HepG2 (cell line): ENCODE data around the gene CLK4. TPM values are rescaled to one million over a fixed set of nuclear protein-coding genes. Genes with fewer than 3 reads are reported as not detected.

Experiments used
- ATAC-seq: fragments of 200-7000 bp; cut with Tn5 transposase; 3 replicates; pipeline ENCODE4 v1.9.1; 2020; ENCODE audit warnings: mild to moderate bottlenecking, moderate library complexity
- BruUV-seq: library from RNA; stranded (reverse); fragments of 400-500 nt; replicated peaks from 2 replicates; lab custom pipeline; 2021; lab: Mats Ljungman, UMichigan
- CTCF ChIA-PET: fragments of 300-600 bp; formaldehyde crosslinking; extraction: SDS; loops from one replicate; lab custom pipeline; 2021; ENCODE audit warnings: low total read pairs, inconsistent platforms, low intra/inter-chr PET ratio; lab: Yijun Ruan, JAX
- POLR2A ChIA-PET: fragments of 350-600 bp; sonication (Branson Sonifier 250); formaldehyde crosslinking; loops from one replicate; lab custom pipeline; 2020; ENCODE audit warnings: antibody characterized with exemption, inconsistent platforms; lab: Yijun Ruan, JAX
- DNase-seq: peaks from one replicate; pipeline ENCODE4 v3.0.0-alpha.2; 2015; ENCODE audit warnings: low spot score
- FAIRE-seq: peaks from 3 replicates; lab custom pipeline; 2011; peaks lifted over from hg19 to GRCh38; lab: Jason Lieb, UNC
- H2AFZ ChIP-seq: one replicate; pipeline ENCODE4 v1.6.1; 2011; ENCODE audit warnings: low read length, inconsistent platforms
- H3K27ac ChIP-seq: fragments of 300-600 bp; 3 replicates; pipeline ENCODE4 v1.8.0; 2011; ENCODE audit warnings: mixed run types, mild to moderate bottlenecking, mixed read lengths, low read length, inconsistent platforms; ENCODE audit not compliant: insufficient read depth; ENCODE audit errors: extremely low read length
- H3K27me3 ChIP-seq, 2 experiments: fragments of 200-600 bp in 1 of 2; 2 replicates in 1 of 2; 3 replicates in 1 of 2; pipeline versions ENCODE4 v1.6.0 to v1.8.0; 2011; ENCODE audit warnings: low read length in 2 of 2, mild to moderate bottlenecking in 2 of 2, moderate library complexity in 2 of 2, inconsistent platforms in 1 of 2; ENCODE audit not compliant: insufficient read depth in 2 of 2, control insufficient read depth in 1 of 2
- H3K36me3 ChIP-seq, 2 experiments: fragments of 200-600 bp in 1 of 2; replicated peaks in 1 of 2; 2 replicates in 1 of 2; 3 replicates in 1 of 2; pipeline versions ENCODE4 v1.5.1 to v1.8.0; 2011; ENCODE audit warnings: low read length in 2 of 2, inconsistent platforms in 1 of 2; ENCODE audit not compliant: insufficient read depth in 2 of 2, control insufficient read depth in 1 of 2
- H3K4me1 ChIP-seq: 2 replicates; pipeline ENCODE4 v1.5.1; 2012; ENCODE audit warnings: low read length, inconsistent platforms; ENCODE audit not compliant: insufficient read depth
- H3K4me2 ChIP-seq: 2 replicates; pipeline ENCODE4 v1.6.0; 2011; ENCODE audit warnings: low read depth, low read length, inconsistent platforms
- H3K4me3 ChIP-seq, 3 experiments: fragments of 200-600 bp in 1 of 3; sonication (generic), shearing (Covaris generic) in 1 of 3; replicated peaks in 1 of 3; 2 replicates each; pipeline ENCODE4 v1.5.1; 2011 to 2016; ENCODE audit warnings: low read length in 3 of 3, inconsistent platforms in 2 of 3, low read depth in 2 of 3, mild to moderate bottlenecking in 2 of 3, control low read depth in 1 of 3, mixed read lengths in 1 of 3; ENCODE audit not compliant: insufficient read depth in 1 of 3
- H3K79me2 ChIP-seq: one replicate; pipeline ENCODE4 v1.6.1; 2011; ENCODE audit warnings: low read length, inconsistent platforms; ENCODE audit not compliant: insufficient read depth
- H3K9ac ChIP-seq: 2 replicates; pipeline ENCODE4 v1.6.0; 2011; ENCODE audit warnings: mild to moderate bottlenecking, low read depth, low read length, inconsistent platforms; ENCODE audit not compliant: insufficient read depth
- H3K9me3 ChIP-seq: 2 replicates; pipeline ENCODE4 v1.5.1; 2012; ENCODE audit warnings: mild to moderate bottlenecking, low read length
- H4K20me1 ChIP-seq: 2 replicates; pipeline ENCODE4 v1.6.0; 2011; ENCODE audit warnings: inconsistent platforms, mild to moderate bottlenecking, low read length, moderate library complexity; ENCODE audit not compliant: insufficient read depth
- CEBPG ChIP-seq: IDR thresholded peaks from 2 replicates; pipeline ENCODE4 v1.6.1; 2016
- HOXA3 ChIP-seq: sonication (generic); formaldehyde crosslinking; IDR thresholded peaks from 2 replicates; pipeline ENCODE4 v1.5.0; 2020; ENCODE audit warnings: missing genetic modification reagents
- MBD4 ChIP-seq: IDR thresholded peaks from 2 replicates; pipeline ENCODE4 v1.6.1; 2012; ENCODE audit warnings: low read length, inconsistent platforms, borderline replicate concordance
- NR2F2 ChIP-seq: IDR thresholded peaks from 2 replicates; pipeline ENCODE4 v1.6.1; 2012; ENCODE audit warnings: low read depth, inconsistent platforms, borderline replicate concordance
- REPIN1 ChIP-seq: sonication (generic); formaldehyde crosslinking; IDR thresholded peaks from 2 replicates; pipeline ENCODE4 v1.8.0; 2022; ENCODE audit warnings: missing genetic modification reagents, low read depth, mild to moderate bottlenecking, borderline replicate concordance
- SNAI1 ChIP-seq: sonication (generic); formaldehyde crosslinking; IDR thresholded peaks from 2 replicates; pipeline ENCODE4 v1.5.0; 2020; ENCODE audit warnings: mild to moderate bottlenecking, missing genetic modification reagents, borderline replicate concordance
- ZNF12 ChIP-seq: sonication (generic); formaldehyde crosslinking; IDR thresholded peaks from 2 replicates; pipeline ENCODE4 v1.5.0; 2020; ENCODE audit warnings: missing genetic modification reagents
- ZNF331 ChIP-seq: sonication (generic); formaldehyde crosslinking; IDR thresholded peaks from 2 replicates; pipeline ENCODE4 v1.4.0; 2020; ENCODE audit warnings: missing genetic modification reagents
- ZNF775 ChIP-seq: sonication (generic); formaldehyde crosslinking; IDR thresholded peaks from 2 replicates; pipeline ENCODE4 v1.4.0; 2020; ENCODE audit warnings: missing genetic modification reagents, mild to moderate bottlenecking, moderate library complexity, borderline replicate concordance
- ZSCAN31 ChIP-seq: sonication (generic); formaldehyde crosslinking; IDR thresholded peaks from 2 replicates; pipeline ENCODE4 v1.5.0; 2020; ENCODE audit warnings: low read depth, mild to moderate bottlenecking, missing genetic modification reagents
- WGBS: methylation state at CpG from one replicate; pipeline ENCODE4 v1.1.6; 2017; ENCODE audit warnings: low lambda C conversion rate; 5-methylcytosine and 5-hydroxymethylcytosine counted together
- in situ Hi-C: cut with HindIII; loops from 2 replicates; pipeline ENCODE4 v1.10.0; 2017; ENCODE audit warnings: low pct_unique_long_range_greater_than_20kb; ENCODE audit not compliant: extremely low pct_ligation_motif_present
- intact Hi-C: fragments of 100-400 bp; cut with micrococcal nuclease; formaldehyde crosslinking; loops from one replicate; pipeline ENCODE4 v1.10.0; 2022; ENCODE audit not compliant: unreplicated experiment
- polyA plus RNA-seq, 8 experiments: library from polyadenylated mRNA; depleted of rRNA in 3 of 8; stranded (reverse) in 7 of 8; unstranded in 1 of 8; fragments of >200 nt; fragmentation: Illumina TruSeq in 4 of 8; extraction: Trizol in 4 of 8; gene quantifications; 2 replicates each; pipeline versions ENCODE4 v1.2.1 to v1.2.3, GENCODE V29; 2011 to 2016; ENCODE audit warnings: low read depth in 4 of 8, missing spikeins in 1 of 8, mixed read lengths in 1 of 8; ENCODE audit not compliant: insufficient read depth in 1 of 8
- total RNA-seq, 5 experiments: library from RNA; depleted of rRNA; stranded (reverse); fragments of >200 nt; fragmentation: Illumina TruSeq; extraction: Trizol; gene quantifications; 2 replicates each; pipeline ENCODE4 v1.2.3, GENCODE V29; 2016; ENCODE audit warnings: low read depth in 1 of 5
- TF ChIP-seq, protein P1 (sequence below): sonication (generic); formaldehyde crosslinking; IDR thresholded peaks from 2 replicates; pipeline ENCODE4 v1.4.0; 2020; ENCODE audit warnings: missing genetic modification reagents, borderline replicate concordance
- TF ChIP-seq, protein P2 (sequence below): sonication (generic); formaldehyde crosslinking; IDR thresholded peaks from 2 replicates; pipeline ENCODE4 v1.9.0; 2021; ENCODE audit warnings: missing genetic modification reagents, borderline replicate concordance
- TF ChIP-seq, protein P3 (sequence below): sonication (generic); formaldehyde crosslinking; conservative IDR thresholded peaks from 2 replicates; pipeline ENCODE4 v1.8.1; 2023; ENCODE audit warnings: missing genetic modification reagents
- TF ChIP-seq, protein P4 (sequence below): sonication (generic); IDR thresholded peaks from 2 replicates; pipeline ENCODE4 v1.6.1; 2016; ENCODE audit warnings: low read depth, borderline replicate concordance

Gene CLK4
- total and polyA plus RNA-seq, 2 of the 13 experiments (the other 11 are each of a cell fraction or from before 2014, with no cell fraction given), result 17.7 to 18.4 TPM

DNA sequence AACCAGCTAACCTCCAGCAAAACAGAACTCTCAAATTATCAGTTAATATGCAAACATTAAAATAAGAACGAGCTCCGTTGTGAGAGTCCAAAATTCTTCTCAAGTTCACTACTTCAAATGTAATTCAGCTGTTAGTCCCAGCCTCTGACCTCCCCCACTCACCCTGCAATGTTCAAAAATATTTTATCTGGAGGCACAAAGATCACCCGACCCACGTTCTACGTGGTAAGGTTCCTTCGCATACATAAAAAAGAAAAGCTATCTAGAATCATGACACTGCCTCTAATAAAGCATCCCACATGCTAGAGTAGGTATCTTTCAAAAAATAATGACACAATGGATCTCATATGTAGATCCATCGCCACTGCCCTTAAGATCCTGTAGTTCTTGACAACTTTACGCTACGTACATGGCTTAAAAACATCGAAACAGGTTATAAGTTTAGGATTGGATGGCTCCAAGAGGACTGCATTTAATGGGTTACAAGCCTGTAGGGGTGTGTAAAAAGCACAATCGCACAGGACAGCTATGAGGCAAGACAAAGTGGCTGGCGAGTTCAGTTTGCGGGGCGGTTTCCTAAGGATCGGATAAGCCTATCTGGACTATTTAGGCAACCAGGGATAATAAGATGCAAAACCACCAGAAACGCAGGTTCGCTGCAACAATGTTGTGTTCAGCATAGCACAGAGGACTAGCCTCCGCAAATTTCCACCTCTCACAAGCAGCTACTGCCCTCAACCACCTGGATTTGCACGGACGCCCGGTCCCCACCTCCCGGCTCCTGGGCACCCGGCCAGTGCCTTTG is 969 bp downstream of the CLK4 start:
- in situ Hi-C loops, result no loop called here
- Histone ChIP-seq H2AFZ (no peak overlapping the region), H3K36me3 (peaks cover 0 to 15% of the 10 kb centered on the region in 2 experiments; a peak in 3 of 5 replicates), H3K27me3 (no peaks in the 10 kb centered on the region; a peak in 1 of 5 replicates), H3K27ac (peak overlapping the region; percentile 90), H3K4me2 (peak overlapping the region; percentile 80), H3K4me1 (peaks cover 54% of the 10 kb centered on the region), H3K9ac (peak overlapping the region; percentile 98), H3K9me3 (no peaks in the 10 kb centered on the region), H4K20me1 (peaks cover 12% of the 10 kb centered on the region), H3K4me3 (peak overlapping the region; percentile 88 to 95 (median 91)), H3K79me2 (peaks cover 48% of the 10 kb centered on the region)
- no peak for DNase-seq
- intact Hi-C loops, result loop anchor here (5.0 kb wide), 1 partner anchor 106 kb away; the partner anchor contains the start of gene ZNF354A
- no TSS peak for BruUV-seq
- ChIA-PET POLR2A (interaction anchor here (1.0 to 1.4 kb wide), 3 partner anchors 13 to 234 kb away, joined by 3 to 5 read pairs (median 3); partner anchors contain the start of genes ZNF354A and ZNF354B), CTCF (no interaction called here)
- 3% methylated on average over 15 of the region's 23 CpGs for WGBS
- no peak for FAIRE-seq
- ATAC-seq, result peak; percentile 37
- TF ChIP-seq, protein P1, sequence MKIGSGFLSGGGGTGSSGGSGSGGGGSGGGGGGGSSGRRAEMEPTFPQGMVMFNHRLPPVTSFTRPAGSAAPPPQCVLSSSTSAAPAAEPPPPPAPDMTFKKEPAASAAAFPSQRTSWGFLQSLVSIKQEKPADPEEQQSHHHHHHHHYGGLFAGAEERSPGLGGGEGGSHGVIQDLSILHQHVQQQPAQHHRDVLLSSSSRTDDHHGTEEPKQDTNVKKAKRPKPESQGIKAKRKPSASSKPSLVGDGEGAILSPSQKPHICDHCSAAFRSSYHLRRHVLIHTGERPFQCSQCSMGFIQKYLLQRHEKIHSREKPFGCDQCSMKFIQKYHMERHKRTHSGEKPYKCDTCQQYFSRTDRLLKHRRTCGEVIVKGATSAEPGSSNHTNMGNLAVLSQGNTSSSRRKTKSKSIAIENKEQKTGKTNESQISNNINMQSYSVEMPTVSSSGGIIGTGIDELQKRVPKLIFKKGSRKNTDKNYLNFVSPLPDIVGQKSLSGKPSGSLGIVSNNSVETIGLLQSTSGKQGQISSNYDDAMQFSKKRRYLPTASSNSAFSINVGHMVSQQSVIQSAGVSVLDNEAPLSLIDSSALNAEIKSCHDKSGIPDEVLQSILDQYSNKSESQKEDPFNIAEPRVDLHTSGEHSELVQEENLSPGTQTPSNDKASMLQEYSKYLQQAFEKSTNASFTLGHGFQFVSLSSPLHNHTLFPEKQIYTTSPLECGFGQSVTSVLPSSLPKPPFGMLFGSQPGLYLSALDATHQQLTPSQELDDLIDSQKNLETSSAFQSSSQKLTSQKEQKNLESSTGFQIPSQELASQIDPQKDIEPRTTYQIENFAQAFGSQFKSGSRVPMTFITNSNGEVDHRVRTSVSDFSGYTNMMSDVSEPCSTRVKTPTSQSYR, result peak; percentile 60; the same call in 1 of the 2 replicates
- peak; percentile 2; the same call in 1 of the 2 replicates for TF ChIP-seq REPIN1
- 0 out of 2 replicates have a peak, but pooled peaks have one; percentile 1 for TF ChIP-seq ZNF331 (CRISPR knock-in tag)
- TF ChIP-seq, protein P2, sequence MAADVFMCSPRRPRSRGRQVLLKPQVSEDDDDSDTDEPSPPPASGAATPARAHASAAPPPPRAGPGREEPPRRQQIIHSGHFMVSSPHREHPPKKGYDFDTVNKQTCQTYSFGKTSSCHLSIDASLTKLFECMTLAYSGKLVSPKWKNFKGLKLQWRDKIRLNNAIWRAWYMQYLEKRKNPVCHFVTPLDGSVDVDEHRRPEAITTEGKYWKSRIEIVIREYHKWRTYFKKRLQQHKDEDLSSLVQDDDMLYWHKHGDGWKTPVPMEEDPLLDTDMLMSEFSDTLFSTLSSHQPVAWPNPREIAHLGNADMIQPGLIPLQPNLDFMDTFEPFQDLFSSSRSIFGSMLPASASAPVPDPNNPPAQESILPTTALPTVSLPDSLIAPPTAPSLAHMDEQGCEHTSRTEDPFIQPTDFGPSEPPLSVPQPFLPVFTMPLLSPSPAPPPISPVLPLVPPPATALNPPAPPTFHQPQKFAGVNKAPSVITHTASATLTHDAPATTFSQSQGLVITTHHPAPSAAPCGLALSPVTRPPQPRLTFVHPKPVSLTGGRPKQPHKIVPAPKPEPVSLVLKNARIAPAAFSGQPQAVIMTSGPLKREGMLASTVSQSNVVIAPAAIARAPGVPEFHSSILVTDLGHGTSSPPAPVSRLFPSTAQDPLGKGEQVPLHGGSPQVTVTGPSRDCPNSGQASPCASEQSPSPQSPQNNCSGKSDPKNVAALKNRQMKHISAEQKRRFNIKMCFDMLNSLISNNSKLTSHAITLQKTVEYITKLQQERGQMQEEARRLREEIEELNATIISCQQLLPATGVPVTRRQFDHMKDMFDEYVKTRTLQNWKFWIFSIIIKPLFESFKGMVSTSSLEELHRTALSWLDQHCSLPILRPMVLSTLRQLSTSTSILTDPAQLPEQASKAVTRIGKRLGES (CRISPR knock-in tag), result no peak
- no peak for TF ChIP-seq ZSCAN31 (CRISPR knock-in tag)
- no peak for TF ChIP-seq NR2F2
- TF ChIP-seq SNAI1, result 0 out of 2 replicates have a peak, but pooled peaks have one; percentile 8
- TF ChIP-seq HOXA3 (CRISPR knock-in tag), result no peak
- TF ChIP-seq, protein P3, sequence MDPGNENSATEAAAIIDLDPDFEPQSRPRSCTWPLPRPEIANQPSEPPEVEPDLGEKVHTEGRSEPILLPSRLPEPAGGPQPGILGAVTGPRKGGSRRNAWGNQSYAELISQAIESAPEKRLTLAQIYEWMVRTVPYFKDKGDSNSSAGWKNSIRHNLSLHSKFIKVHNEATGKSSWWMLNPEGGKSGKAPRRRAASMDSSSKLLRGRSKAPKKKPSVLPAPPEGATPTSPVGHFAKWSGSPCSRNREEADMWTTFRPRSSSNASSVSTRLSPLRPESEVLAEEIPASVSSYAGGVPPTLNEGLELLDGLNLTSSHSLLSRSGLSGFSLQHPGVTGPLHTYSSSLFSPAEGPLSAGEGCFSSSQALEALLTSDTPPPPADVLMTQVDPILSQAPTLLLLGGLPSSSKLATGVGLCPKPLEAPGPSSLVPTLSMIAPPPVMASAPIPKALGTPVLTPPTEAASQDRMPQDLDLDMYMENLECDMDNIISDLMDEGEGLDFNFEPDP (CRISPR knock-in tag), result no peak
- 0 out of 2 replicates have a peak, but pooled peaks have one; percentile 13 for TF ChIP-seq ZNF775 (CRISPR knock-in tag)
- 0 out of 2 replicates have a peak, but pooled peaks have one; percentile 48 for TF ChIP-seq MBD4
- TF ChIP-seq CEBPG (CRISPR knock-in tag), result peak; percentile 2; the same call in 1 of the 2 replicates
- TF ChIP-seq, protein P4, sequence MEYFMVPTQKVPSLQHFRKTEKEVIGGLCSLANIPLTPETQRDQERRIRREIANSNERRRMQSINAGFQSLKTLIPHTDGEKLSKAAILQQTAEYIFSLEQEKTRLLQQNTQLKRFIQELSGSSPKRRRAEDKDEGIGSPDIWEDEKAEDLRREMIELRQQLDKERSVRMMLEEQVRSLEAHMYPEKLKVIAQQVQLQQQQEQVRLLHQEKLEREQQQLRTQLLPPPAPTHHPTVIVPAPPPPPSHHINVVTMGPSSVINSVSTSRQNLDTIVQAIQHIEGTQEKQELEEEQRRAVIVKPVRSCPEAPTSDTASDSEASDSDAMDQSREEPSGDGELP, result peak; percentile 11; the same call in 1 of the 2 replicates
- TF ChIP-seq ZNF12 (CRISPR knock-in tag), result no peak
